ENCODE data around the gene EXOC3.

GRCh38 chr5:410911-411517 lies 32.0 kb upstream of the EXOC3 start:
- TF ChIP-seq, protein P1, sequence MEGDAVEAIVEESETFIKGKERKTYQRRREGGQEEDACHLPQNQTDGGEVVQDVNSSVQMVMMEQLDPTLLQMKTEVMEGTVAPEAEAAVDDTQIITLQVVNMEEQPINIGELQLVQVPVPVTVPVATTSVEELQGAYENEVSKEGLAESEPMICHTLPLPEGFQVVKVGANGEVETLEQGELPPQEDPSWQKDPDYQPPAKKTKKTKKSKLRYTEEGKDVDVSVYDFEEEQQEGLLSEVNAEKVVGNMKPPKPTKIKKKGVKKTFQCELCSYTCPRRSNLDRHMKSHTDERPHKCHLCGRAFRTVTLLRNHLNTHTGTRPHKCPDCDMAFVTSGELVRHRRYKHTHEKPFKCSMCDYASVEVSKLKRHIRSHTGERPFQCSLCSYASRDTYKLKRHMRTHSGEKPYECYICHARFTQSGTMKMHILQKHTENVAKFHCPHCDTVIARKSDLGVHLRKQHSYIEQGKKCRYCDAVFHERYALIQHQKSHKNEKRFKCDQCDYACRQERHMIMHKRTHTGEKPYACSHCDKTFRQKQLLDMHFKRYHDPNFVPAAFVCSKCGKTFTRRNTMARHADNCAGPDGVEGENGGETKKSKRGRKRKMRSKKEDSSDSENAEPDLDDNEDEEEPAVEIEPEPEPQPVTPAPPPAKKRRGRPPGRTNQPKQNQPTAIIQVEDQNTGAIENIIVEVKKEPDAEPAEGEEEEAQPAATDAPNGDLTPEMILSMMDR (IDR thresholded peaks at IDR 0.05), result no peak
- no peak for TF ChIP-seq SIN3A (IDR thresholded peaks at IDR 0.05; ENCODE audit: borderline replicate concordance, insufficient read depth, low read depth, low read length)
- TF ChIP-seq POLR2AphosphoS5 (IDR thresholded peaks at IDR 0.05; ENCODE audit: low read depth, low read length), result no peak
- TF ChIP-seq REST (IDR thresholded peaks at IDR 0.05; ENCODE audit: insufficient read depth in 1 of 2, low read depth in 2 of 2, low read length in 1 of 2), result no peak
